LNCaP clone FGC (cell line): ENCODE results near the gene SNTB2.

ENCODE experiments used
- DNase-seq: peaks from one replicate; pipeline ENCODE4 v3.0.0-alpha.2; 2011; ENCODE audit warnings: low read depth
- H3K4me3 ChIP-seq: 2 replicates; pipeline ENCODE4 v1.5.1; 2011; ENCODE audit warnings: mild to moderate bottlenecking, low read depth, low read length, control low read depth
- TF ChIP-seq, protein P1 (sequence below): IDR thresholded peaks from 2 replicates; pipeline ENCODE4 v1.5.1; 2012; ENCODE audit warnings: mild to moderate bottlenecking; ENCODE audit not compliant: control insufficient read depth, insufficient read depth; ENCODE audit errors: extremely low read depth

Gene SNTB2

DNA sequence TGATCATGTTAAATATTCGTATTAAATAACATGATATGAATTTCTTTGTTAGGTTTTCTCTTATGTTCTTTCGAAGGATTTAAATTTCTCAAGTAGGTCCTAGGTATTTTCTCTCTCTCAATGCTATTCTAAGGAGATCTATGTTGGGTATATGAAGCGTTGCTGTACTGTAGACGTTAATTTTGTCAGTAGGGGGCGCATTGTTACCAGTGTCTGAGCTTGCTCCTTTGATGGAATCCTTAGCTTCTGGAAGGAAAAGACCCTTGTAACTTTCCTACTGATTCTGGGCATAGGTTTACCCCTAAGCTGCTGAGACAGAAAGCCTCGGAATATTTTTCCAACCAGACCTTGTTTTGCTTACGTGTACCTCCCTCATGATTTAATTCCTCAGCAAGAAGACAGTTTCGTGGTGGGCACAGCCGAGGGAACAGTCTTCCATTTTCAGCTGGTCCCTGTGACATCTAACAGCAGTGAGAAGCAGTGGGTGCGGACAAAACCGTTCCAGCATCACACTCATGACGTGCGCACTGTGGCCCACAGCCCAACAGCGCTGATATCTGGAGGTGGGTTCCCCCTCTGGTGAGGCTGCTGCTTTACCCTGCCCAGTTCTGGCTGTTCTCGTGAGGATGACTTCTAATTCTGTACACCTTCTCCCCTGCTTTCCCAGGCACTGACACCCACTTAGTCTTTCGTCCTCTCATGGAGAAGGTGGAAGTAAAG, 36.7 kb upstream of the SNTB2 start:
- DNase-seq: peak; percentile 43
- TF ChIP-seq, protein P1, sequence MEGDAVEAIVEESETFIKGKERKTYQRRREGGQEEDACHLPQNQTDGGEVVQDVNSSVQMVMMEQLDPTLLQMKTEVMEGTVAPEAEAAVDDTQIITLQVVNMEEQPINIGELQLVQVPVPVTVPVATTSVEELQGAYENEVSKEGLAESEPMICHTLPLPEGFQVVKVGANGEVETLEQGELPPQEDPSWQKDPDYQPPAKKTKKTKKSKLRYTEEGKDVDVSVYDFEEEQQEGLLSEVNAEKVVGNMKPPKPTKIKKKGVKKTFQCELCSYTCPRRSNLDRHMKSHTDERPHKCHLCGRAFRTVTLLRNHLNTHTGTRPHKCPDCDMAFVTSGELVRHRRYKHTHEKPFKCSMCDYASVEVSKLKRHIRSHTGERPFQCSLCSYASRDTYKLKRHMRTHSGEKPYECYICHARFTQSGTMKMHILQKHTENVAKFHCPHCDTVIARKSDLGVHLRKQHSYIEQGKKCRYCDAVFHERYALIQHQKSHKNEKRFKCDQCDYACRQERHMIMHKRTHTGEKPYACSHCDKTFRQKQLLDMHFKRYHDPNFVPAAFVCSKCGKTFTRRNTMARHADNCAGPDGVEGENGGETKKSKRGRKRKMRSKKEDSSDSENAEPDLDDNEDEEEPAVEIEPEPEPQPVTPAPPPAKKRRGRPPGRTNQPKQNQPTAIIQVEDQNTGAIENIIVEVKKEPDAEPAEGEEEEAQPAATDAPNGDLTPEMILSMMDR: peak; percentile 73

DNA sequence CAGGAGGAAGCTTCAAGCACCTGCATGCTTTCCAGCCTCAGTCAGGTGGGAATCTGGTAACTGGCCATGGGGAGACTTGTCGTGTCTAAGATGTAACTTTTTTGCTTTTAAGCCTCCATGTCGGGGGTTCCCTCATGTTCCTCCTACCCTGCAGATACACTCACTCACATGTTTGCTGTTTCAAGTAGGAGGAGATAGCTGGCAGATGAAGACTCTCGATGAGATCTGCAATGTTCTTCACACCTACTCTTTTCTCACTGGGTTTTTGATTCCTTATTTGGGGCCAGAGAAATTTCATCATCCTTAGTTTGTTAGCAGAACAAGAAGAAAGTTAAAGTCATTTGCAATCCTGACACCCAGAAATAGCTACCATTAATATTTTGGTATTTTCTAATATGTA, 29.8 kb upstream of the SNTB2 start:
- TF ChIP-seq, protein P1: no peak
- DNase-seq: no peak
- H3K4me3 ChIP-seq: no peak overlapping the region

More for the DNA sequence above, 36.7 kb upstream of the SNTB2 start:
- no peak overlapping the region for H3K4me3 ChIP-seq

DNA sequence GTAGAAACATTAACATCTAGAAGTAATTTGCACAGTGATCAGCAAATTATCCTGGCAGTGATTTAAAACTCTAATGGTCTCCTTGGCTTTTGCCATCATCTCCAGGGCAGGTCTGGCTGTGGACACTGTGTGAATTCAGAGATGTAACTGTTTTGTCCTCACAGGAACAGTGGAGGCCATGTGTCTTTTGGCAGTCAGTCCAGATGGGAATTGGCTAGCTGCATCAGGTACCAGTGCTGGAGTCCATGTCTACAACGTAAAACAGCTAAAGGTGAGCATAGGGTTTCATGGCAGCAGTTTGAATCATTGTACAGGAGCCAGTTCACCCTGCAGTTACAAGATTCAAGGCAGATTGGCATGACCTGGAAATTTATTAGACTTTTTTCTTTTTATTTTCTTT, 26.8 kb upstream of the SNTB2 start:
- no peak for DNase-seq
- H3K4me3 ChIP-seq: no peak overlapping the region
- TF ChIP-seq, protein P1: no peak

DNA sequence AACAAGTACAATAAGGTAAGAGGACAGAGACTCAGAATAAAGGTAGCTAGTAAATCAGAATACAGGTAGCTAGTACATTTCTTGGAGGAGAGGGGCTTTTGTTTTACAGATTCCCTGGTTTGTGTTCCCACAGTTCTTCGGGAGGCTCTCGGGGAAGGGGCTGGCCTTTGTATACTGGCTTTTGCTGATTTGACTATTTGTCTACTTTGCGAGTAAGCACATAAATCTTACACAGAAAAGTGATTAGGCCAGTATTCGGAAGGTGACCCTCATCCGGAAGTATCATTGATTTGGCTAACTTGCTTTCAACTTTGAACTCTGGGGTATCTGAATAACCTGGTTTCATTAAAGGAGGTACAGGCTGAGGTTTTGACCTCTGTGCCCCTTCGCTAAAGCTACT, 21.4 kb upstream of the SNTB2 start:
- no peak overlapping the region for H3K4me3 ChIP-seq
- no peak for DNase-seq
- TF ChIP-seq, protein P1: no peak

DNA sequence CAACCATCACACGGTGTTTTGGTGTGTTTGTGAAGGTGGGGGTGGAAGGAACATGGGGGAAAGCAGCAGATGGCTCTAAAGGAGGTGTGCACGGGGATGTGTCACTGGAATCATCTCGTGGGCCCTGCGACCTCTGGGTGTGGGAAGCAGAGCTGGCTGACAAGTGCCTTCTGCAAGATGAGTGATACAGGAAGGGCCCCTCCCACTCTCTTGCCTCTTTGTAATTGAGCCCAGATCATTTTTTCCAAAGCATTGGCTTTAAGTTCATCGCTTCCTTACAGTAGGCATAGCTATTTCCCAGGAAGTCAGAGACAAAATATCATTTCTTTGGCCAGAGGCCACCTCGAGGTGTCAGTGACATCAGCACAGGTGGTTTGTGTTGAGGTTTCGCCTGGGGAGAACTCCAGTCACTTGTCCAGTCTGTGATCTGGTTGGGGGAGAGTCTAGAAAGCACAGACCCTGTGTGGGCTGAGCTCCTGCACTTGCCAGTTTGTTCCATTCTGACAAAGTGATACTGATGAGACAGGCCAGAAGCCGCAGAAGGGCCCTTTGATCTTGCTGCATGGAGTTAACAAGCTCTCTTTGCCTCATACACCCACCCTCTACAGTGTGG, 20.6 kb upstream of the SNTB2 start:
- DNase-seq: no peak
- no peak overlapping the region for H3K4me3 ChIP-seq
- TF ChIP-seq, protein P1: no peak

DNA sequence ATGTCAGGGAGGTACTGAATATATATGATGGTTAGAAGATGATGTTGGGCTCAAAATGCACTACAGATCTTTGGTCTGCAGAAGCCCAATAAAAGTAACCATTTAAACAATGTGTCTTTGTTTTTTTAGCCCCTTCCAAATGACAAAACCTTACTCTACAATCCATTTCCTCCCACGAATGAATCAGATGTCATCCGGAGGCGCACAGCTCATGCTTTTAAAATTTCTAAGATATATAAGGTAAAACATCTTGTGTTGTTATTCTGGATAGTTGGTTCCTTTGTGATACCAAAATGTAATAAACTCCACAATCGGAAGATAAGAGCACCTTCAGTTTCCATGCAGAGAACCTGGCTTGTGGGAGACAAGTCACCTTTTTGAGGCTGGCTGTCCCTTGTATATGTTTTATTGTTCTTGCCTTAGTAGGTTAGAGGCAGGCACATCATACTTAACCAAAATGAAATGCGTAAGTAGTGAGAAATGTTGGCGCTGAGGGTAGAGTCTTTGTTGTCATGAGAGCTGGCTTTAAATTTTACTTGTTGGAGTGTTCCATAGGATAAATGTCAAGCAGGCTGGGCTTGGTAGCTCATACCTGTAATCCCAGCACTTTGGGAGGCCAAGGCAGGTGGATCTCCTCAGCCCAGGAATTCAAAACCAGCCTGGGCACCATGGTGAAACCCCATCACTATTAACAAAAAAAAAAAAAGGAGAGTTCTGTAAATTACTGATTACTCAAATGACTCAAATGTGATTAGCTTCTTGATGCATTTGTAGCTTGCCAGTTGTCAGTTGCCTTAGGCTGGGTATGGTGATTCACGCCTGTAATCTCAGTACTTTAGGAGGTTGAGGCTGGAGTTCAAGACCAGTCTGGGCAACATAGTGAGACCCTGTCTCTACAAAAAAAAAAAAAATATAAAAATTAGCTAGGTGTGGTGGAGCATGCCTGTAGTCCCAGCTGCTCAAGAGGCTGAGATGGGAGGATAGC, 19.7 kb upstream of the SNTB2 start:
- no peak for DNase-seq
- TF ChIP-seq, protein P1: no peak
- no peak overlapping the region for H3K4me3 ChIP-seq
